GM04504 (cell line): ENCODE measurements around the gene MRPL18.
A peak's percentile ranks its signal among the peaks of the same experiment; 100 is the strongest.
"Not testable (repeated sequence)": the region's sequence is repeated elsewhere in the genome, so short reads cannot be mapped to it uniquely, and the experiment has no call there.

Experiments used
- DNase-seq: peaks from one replicate; pipeline ENCODE4 v3.0.0-alpha.2; 2012; ENCODE audit warnings: low read depth

Gene MRPL18

DNA sequence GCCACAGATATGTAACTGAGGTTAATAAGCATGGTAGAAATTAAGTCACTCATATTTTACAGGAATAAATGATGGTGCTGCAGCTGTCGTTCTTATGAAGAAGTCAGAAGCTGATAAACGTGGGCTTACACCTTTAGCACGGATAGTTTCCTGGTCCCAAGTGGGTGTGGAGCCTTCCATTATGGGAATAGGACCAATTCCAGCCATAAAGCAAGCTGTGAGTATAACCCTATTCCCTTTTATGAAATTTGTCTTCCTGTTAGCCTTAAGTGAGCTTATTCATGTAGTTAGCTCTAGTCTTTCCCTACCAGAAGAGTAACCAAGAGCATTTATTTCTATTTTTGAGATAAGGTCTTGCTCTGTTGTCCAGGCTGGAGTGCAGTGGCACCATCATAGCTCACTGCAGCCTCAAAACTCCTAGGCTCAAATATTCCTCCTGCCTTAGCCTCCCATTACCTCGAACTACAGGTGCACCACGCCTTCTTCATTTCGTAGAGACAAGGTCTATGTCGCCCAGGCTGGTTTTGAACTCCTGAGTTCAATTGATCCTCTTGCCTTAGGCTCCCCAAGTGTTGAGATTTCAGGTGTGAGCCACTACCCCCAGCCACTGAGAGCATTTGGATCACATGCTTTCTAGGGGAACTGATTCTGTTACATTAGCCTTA lies 12.9 kb upstream of the MRPL18 start:
- no peak for DNase-seq

GRCh38 chr6:159778131-159778530 lies 12.1 kb upstream of the MRPL18 start:
- DNase-seq: no peak

DNA sequence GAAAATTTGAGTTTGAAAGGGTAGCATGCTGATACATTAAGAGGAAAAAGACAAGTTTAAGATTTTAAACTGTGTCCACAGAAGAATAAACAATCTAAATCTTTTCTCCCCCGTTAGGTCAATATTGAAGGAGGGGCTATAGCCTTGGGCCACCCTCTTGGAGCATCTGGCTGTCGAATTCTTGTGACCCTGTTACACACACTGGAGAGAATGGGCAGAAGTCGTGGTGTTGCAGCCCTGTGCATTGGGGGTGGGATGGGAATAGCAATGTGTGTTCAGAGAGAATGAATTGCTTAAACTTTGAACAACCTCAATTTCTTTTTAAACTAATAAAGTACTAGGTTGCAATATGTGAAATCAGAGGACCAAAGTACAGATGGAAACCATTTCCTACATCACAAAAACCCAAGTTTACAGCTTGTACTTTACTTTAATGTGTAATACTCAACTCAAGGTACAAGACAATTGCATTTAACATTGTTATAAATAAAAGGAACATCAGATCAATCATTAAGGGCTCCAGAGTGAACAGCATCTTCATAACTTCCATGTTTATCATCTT lies 11.6 kb upstream of the MRPL18 start:
- no peak for DNase-seq

- no peak for DNase-seq
Observed at GRCh38 chr6:159788276-159788675, 2.0 kb upstream of the MRPL18 start.

- no peak for DNase-seq
Observed at GRCh38 chr6:159788753-159789376, 1.4 kb upstream of the MRPL18 start.

DNA sequence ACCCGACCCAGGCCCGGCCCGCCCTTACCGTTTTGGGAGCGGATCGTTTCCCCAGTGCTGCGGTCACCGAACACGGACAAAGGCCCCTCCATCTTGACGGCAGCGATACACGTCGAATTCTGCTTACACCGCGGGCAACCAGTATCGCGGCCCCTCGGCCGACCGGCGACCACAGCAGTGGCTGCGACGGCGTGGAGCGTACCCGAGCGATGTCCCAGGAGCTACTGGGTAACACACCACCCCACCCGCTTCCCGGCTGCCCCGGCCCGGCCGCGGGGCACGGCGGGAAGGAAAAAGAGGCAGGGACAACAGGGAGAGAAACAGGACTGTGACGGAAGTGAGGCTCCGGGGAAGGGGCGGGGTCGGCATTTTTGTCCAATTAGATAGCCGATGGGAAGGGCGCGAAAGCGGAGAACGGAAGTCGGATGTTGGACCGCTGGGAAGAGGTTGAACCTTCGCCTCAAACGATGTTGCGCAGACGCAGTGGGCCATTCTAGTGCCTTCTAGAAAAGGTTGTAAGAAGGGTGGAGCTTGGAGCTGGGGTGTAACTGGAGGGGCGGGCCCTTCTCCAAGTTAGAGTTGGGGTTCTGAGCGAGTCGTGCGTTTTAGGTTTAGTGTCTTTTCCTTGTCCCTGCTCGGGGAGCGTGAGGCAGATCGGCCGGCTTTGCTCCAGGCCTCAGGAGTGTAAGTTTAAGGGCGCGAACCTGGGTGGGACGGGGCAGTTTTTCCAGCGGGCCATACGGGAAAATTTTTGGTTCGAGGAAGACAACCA lies 704 bp upstream of the MRPL18 start, which contains the start of gene TCP1:
Gene TCP1 (minus strand): TSS at position 226 of the 772 bp plus-strand sequence. CDS start 134 bp downstream, at position 92.
- peak; percentile 99 for DNase-seq

- no peak for DNase-seq
Observed at GRCh38 chr6:159790956-159791598, 810 bp downstream of the MRPL18 start.

- DNase-seq: not testable (repeated sequence)
Observed at GRCh38 chr6:159794976-159795375, 4.7 kb downstream of the MRPL18 start.

DNA sequence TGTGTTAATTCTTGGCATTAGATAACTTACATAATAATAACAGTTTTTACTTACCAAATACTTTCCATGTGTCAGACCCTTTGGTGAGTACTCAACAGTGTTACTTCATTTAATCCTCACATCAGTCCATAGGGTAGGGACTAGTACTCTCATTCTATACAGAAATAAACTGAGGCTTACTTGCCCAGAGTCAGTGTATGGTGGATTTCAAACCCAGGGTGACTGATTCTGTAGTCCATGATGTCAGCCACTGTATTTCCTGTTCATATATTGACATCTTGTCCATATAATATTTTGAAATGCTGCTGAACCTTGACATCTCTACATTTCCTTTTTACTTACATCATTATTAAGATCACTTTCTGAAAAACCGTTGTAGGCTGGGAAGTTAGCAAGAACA lies 7.3 kb downstream of the MRPL18 start:
- DNase-seq: no peak

GRCh38 chr6:159800141-159800865 lies 10.0 kb downstream of the MRPL18 start, which contains the start of gene PNLDC1:
Gene PNLDC1 (plus strand): TSS chr6:159800276. CDS start chr6:159800308, 32 bp downstream.
- DNase-seq: no peak

DNA sequence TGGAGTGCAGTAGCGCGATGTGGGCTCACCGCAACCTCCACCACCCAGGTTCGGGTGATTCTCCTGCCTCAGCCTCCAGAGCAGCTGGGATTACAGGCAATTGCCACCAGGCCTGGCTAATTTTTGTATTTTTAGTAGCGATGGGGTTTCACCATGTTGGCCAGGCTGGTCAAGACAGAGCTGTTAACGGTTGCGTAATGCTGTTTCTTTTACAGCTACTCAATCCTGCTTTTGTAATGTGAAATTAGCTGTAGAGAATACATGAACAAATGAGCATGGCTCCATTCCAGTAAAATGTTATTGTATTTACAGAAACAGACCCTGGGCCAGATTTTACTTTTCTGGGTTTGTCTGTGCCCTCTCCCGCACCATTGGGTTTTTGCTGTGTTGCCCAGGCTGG lies 11.7 kb downstream of the MRPL18 start:
- no peak for DNase-seq

DNA sequence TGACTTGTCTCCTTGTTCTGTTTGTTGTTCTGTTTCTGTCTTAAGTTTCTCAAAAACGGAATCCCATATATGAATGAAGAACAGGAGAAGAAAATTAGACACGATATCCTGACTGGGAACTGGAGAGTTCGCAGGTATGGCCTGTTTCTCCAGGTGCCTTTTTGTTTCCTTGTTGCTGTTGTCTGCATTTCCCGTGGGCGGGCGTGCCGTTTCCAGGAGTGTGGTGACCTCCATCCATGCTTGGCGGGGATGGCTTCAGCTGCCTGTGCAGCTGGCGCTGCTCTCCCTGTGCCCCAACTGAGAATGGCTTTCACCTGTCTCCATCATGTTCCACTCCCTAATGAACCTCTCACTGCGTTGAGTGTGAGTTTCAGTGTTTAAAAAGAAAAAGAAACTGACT lies 14.2 kb downstream of the MRPL18 start:
- no peak for DNase-seq

DNA sequence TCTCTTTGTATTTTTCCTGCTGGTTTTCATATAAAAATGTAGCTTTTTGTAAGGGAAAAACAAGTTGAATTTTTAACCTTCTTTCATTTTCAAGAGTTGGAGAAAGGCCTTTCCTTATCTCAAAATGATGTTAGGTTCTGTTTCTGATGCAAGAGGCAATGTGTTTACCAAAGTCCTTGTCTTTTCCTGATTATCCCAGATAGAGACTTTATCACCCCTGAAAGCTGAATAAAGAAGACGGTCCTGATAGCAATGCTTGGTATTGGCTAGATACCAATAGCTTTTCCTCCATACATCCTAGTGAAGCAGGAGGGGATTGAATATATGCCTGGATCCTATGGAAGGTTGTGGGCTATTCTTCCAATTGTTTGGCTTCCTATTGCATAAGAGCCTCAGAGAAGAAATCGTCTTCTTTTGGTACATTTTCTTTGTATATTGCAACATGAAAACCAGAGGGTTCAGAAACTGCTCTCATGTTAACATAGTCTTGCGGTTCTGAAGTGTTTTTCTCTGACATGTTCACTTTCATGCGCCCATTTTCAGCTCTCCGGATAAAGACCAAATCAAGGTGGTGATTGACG lies 15.3 kb downstream of the MRPL18 start:
- DNase-seq: no peak

GRCh38 chr6:159806021-159806458 lies 15.8 kb downstream of the MRPL18 start:
- no peak for DNase-seq

GRCh38 chr6:159807150-159807858 lies 17.0 kb downstream of the MRPL18 start:
- no peak for DNase-seq

GRCh38 chr6:159808647-159809046 lies 18.4 kb downstream of the MRPL18 start:
- no peak for DNase-seq

GRCh38 chr6:159809149-159809548 lies 18.9 kb downstream of the MRPL18 start:
- no peak for DNase-seq

DNA sequence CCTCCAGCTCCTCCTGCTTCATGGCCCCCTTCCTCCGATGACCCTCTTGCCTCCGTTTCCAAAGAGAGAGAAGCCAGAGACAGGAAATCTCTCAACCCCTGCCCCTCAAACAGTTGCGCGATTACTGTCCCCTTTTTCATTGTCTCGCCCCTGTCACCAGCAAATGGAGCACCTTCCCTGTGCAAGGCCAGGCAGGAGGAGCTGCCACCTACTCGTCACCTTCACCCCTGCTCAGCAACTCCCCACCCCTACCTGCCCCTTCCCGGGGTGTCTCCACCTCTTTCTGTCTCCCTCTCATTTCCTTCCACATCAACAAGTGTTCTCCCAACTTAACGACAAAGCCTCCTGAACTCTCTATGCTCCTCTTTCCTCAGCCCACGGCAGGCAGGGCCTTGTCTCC lies 23.5 kb downstream of the MRPL18 start:
- no peak for DNase-seq

- no peak for DNase-seq
Observed at GRCh38 chr6:159815410-159815809, 25.1 kb downstream of the MRPL18 start.

GRCh38 chr6:159816775-159817174 lies 26.5 kb downstream of the MRPL18 start:
- DNase-seq: not testable (repeated sequence)
